HG03439 (cell line): ENCODE results near the gene OSTM1.

Experiments used
- ATAC-seq: cut with Tn5 transposase; IDR thresholded peaks from one replicate; pipeline ENCODE4 v1.9.1; 2021; ENCODE audit warnings: mild to moderate bottlenecking, moderate library complexity; ENCODE audit not compliant: unreplicated experiment

OSTM1 gene, protein sequence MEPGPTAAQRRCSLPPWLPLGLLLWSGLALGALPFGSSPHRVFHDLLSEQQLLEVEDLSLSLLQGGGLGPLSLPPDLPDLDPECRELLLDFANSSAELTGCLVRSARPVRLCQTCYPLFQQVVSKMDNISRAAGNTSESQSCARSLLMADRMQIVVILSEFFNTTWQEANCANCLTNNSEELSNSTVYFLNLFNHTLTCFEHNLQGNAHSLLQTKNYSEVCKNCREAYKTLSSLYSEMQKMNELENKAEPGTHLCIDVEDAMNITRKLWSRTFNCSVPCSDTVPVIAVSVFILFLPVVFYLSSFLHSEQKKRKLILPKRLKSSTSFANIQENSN

DNA sequence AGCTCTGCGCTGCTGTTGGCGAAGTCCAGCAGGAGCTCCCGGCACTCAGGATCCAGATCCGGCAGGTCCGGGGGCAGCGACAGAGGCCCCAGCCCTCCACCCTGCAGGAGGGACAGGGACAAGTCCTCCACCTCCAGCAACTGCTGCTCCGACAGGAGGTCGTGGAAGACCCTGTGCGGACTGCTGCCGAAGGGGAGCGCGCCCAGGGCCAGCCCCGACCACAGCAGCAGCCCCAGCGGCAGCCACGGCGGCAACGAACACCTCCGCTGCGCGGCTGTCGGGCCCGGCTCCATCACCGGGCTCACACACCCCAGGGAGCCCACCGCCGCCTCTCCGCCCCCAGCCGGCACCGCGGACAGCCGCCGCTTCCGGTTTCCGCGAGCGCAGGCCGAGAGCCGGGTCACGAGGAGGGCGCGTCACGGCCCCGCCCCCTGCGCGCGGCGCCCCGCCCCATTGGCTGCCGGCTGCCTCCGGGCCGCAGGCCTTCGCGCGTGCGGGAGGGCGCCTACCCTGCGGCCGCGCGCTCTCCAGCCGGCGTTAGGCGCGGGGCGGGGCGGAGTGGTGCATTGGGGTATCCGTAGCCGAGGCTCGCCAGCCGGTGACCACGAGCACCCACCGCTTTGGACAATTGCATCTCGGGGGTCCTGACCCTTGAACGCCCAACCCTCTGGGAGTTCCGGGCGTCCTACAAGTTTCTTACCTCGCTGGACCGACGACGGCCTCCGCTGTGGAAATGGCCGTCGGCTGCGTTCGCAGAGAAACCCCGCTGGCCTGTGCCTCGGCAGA lies at the start of gene OSTM1:
Gene OSTM1, minus strand, starts transcription at position 383 of the 786 bp plus-strand sequence. Its CDS starts 90 bp downstream, at position 293.
- peak; percentile 97 for ATAC-seq

DNA sequence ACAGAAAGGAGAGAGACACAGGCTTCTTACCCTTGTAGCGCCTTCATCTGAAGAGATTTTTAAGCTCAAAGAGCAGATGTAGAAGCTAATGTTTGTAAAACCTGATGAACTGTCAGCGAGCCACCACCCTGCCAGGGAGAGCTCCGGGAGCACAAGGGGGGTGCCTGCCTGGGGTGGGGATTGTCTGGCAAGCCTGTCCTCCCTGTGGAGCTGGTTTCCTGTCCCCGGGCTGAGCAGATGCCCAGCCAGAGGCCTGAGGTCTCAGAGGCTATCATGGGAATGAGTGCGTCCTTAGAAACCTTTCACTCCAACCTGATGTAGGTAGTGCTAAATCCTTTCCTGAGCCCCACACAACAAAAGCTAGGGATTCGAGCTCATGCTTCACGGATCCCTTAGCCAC lies 49.4 kb upstream of the OSTM1 start:
- ATAC-seq = no peak

DNA sequence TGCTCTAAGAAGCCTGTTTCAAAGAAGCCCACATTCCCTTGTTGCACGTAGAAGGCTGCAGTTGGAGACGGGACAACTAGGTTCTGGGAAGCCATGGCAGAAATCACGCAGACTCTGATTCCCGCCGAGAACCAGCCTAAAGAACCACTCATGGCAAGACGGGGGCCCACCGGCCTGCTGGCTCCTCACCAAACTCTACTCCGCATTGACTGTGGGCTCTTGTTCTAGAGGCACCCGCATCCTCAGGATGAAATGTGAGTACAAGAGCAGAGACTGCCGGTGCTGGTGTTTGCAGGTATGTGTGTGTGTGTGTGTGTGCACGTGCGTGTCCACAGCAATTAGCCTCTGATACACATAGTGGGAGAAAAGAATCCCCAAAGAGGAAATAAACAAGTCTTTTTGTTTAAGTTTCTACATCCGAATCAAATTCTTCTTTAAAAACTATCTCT lies 49.0 kb upstream of the OSTM1 start:
- no peak for ATAC-seq

DNA sequence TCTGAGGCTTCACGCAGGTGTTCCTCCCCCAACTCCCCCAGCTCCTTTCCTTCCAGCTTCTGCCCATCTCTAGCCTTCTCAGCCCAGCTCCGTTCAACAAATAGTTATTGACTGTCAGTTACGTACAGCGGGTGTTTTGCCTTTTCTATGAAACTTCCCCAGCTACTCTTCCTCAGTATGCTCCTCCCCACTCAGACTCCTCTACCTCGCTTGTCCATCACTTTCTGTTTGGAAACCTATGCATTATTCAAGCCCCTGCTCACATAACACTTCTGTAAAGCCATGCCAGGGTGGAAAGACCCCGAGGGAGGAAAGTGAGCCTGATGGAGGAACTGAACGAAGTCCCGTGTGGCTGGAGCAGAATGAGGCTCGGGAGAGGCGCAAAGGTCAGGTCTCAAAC lies 47.1 kb upstream of the OSTM1 start:
- no peak for ATAC-seq

DNA sequence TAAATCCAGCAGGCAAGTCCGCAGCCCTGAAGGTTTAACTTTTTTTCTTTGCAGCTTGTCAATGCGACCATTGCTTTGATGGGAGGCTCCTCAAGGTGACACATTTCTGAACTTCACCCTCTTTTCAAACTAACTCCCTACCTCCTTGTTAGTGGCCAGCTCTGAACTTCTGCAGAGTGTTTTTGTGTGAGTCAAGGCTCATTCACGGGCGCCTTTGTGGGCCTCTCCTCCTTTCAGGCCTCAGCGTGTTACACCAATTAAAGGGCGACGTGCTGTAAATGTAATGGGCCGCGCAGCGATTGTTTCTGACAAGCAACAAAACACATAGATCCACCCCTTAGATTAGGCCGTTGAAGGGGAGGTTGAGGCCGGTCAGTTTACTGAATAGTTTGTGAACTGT lies 45.8 kb upstream of the OSTM1 start:
- no peak for ATAC-seq

DNA sequence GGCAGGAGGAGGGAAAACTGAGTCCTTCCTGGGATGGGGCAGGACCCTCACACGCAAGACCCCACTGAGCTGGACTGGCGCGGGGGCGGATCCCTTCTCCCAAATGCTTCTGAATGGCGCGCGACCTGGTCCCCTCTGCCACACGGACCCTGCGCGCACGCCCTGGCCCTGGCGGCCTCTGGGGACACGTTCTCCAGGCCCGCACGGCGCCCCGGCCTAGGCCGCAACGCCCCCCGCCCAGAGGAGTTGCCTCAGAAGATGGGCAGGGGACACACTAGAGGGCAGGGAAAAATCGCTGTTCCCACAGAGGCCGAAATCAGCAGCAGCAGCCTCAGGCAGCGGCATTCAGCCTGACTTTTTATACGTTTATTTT lies 45.2 kb upstream of the OSTM1 start:
- ATAC-seq = no peak

DNA sequence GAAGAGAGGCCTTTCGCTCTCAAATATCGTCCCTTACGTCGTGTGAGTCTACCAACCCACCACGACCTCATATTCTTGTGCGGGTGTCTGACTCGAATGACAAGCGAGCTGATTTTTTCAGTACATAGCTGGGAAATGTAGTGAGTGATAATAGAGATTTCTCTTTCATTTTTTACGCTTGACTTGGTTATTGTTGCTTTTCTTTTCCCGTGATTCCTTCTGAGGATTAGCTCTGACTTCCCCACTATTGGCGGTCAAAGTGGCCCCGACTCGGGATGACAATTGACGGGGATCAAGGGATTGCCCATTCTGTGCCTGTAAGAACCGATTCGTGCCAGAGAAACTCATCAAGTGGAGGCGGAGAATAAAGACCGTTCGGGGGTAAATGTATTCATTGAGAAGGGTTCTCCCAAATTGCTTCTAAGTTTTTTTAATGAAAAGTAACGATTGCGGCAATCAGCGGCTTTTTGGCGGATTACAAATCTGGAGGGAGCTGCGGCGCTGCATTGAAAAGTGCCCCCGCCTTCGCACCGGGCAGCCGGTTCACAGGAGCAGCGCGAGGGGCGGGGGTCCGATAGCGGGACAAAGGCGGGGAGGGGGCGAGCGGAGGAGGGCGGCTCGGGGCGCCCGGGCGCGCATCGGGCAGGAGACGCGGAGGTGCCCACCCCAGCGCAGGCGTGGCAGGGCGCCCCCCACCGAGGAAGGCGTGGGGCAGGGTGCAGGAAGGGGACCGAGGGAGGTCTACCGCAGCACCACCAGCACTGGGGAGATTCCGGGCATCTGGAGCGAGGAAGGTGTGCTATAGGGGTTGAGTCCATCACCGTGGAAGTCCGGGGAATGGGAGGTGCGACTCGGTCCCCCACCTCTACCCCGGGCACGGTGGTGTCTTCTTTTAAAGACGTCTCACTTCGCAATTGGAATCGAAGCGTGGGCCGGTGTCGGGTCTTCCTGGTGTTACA lies 44.5 kb upstream of the OSTM1 start:
- ATAC-seq = no peak

DNA sequence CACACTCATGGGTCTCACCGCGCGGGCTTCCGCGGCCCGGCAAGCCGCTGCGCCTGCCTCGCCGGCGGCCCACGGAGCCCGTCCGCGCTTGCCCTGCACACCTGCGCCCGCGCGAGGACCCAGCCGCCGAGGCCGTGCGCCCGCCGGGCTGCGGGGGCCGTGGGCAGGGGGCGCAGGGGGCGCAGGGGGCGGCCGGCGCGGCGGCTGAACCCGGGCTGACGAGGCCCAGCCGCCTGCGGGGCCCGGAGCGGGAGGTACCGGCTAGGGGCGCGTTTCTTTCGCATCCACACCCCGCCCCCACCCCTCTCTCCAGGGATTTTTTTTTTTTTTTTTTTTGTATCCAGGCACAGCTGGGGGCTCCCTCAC lies 43.8 kb upstream of the OSTM1 start:
- ATAC-seq = no peak

DNA sequence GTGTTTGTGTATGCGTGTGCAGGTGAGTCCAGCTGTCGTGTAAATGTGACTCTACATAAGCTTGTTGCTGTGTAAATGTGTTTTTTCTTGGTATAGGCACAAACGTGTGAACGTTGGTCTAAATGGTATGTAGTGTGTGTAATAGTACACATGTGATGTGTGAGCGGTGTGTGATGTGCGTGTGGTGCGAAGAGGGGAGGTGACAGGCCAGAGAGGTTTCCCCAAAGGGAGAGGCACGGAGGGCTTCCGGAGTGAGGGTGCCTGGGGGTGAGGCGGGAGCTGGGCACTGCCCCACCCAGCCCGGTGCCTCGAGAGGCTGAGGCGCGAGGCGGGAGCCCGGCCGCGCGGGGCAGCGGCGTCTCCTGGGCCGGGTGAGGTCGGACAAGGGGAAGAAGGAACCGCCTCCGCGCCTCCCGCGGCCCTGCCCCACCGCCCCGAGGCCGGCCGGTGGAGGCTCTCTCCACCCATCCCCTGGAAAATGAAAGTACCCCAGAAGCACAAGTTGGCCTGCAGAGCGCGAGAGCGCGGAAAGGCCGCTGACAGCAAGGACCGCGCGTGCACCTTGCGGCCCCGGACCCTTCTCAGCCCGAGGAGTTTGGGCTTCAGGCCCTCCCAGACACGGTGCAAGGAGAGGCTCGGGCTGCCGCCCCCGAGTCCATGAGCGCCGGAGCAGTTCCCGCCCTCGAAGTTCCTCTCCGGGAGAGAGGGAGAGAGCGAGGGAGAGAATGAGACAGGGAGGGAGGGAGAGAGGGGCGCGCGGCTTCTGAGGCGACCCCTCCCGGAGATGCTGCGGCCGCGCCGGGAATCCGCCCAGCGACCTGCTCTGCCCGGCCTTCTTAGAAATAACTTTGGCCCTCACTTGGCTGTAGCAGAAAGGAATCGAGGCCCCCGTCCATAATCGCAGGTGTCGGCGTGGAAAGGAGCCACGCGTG lies 43.2 kb upstream of the OSTM1 start:
- no peak for ATAC-seq

DNA sequence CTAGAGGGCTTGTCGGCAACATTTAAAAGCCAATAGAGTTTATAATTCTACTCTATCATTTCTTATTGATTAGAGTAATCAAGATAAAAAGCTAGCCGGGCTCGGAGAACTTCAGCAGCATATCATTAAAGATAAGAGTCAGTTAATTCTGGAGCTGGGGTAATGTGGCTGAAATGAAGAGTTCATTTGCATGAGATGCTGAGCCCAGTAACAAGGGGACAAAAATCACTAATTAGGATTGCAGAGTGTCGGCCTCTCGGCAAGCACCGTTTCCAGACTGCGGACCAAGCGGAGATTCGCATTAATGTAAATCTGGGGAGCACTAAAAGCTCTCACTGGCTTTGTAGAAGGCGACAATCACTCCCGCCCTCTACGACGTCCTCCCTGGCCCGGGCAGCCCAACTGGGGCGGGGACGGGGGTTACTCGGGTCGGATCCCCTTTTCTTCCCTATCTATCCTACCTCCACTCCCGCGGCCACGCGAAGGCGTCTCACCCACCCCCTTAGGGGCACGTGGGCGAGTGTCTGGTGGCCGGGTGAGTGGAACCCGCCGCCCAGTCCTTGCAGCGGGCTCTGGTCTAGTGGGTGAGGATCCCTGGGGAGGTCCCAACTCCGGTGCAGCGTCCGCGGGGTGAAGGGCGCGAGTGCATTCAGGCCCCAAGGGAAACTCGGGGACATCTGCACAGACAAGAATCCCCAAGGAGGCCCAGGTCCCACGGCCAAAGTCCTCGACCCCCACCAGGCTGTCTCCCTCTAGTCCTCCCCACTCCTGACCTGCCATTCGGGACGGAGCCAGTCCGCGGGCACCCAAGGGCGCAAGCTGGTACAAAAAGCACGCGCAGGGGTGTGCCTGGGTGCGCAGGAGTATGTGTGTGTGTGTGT lies 42.2 kb upstream of the OSTM1 start:
- ATAC-seq = no peak

DNA sequence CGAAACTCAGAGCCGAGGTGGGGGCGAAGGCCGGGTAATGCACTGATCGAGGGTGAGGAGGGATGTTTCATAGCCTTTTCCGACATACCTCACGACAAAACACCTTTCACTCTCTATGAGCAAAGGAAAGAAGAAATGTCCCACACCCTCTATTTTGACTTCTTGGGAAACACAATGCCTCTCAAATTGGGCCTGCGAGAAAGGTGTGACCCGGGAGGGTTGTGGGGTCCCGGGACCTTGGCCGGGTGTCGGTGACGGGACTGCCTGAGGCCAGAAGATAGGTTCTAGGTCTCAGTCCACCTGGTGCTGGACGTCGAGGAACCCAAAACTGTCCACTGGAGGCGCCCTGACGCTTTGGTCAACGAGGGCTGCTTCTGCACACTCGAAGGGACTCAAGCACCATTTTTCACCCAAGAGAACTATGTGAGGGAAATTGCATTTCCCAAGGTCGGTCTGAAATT lies 41.1 kb upstream of the OSTM1 start:
- ATAC-seq = no peak

DNA sequence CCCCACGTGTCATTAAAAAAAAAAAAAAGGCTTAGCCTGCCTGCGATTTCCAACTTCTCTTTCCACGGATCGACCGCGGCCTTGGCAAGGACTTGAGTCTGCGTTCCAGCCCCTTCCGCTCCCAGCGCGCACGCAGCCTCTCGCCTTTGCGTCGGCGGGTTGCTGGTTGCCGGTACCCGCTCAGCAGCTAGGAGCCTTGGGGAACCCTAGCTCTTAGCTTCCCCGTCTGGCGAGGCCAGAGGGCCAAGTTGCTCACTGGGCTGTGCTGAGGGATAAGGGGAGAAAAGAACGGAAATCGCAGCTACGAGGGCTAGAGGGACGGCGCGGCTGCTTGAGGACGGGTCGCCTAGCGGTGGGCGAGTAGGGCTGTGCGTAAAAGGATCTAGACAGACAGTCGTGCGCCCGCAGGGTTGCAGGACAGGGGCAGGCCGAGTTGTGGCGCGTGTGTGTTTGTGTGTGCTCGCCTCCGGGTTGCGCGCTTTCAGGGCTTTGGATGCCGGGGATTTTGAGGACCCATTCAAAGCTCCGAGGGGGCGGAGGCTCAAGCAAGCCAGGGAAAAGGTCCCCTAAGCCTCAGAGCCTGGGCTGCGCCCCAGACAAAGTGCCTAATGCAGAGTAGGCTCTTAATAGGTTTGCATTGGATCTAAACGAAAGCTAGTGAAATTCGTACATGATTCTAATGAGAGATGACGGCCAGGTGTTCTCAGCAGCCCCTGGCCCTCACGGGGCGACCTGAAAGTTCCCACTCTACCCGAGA lies 40.5 kb upstream of the OSTM1 start:
- no peak for ATAC-seq

DNA sequence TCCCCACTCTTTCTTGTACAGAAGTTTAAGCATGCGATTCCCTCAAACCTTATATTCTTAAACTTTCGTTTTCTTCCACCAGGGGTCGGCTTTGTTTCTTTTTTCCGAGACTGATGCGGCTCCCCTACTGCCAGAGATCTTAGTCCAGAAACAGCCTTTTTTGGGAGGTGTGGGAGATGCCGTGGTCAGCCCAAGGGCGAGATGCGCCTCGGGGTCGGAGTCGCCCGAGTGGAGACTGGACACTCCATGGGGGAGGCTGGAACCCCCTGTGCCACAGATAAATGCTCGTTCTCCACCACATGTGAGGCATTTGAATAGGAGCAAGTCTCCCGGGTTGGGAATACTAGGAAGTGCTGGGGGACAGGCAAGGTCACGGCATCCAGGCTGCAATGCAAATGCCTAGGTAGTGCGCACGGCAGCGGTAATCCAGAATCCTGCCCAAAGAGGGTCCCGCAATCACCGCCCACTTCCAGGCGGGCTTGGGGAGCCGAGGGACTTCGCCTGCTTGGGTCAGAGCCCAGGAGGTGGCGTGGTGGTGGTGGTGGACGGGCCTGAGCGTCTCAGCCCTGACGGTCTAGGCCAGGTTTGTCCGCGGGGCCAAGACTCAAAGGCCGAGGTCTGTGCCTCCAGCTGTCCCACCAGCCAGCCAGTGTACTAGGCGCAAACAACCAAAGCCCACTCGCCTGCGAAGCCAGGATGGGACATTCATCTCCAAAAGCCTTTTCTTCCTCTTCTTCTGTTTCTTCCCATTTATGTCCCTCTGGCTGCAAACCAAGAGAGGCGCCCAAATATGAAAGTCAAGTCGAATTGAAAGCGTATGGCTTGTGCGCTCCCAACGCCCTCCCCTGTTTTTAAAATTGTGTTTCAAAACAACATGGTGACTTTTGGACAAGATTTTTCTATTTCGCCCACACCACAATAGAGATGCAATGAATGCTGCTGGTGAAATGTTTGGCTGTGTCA lies 39.3 kb upstream of the OSTM1 start:
- ATAC-seq = no peak

DNA sequence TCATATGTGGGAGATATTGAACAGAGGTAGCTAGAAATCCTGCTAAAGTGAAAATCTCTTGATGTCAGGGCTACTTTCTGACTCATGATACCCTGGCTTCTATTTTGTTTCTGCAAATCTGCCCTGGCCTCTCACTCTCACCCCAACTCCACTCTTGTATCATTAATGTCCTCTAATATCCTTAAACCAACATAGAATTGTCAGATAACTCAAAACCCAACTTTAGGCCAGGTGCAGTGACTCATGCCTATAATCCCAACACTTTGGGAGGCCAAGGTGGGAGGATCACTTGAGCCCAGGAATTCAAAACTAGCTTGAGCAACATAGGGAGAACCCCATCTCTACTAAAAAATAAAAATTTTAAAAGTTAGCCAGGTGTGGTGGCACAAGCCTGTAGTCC lies 33.8 kb upstream of the OSTM1 start:
- ATAC-seq = no peak

DNA sequence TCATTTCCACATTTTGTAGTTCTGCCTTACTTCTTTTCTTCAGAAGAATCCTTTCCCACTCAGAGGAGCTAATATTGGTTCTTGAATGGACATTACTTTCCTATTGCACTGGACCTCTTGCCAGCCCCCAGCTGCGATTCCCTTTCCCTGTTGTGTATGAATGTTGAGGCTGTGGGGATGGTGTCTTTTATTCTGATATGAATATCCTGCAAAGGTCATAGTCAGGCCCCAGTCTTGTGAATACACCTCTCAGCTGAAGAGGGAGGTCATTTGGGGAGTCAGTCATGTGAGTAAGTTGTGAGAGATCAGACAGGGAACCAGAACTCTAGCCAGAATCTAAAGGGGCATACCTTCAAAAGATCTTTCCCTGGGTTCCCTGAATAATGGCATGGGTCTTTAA lies 32.6 kb upstream of the OSTM1 start:
- no peak for ATAC-seq

DNA sequence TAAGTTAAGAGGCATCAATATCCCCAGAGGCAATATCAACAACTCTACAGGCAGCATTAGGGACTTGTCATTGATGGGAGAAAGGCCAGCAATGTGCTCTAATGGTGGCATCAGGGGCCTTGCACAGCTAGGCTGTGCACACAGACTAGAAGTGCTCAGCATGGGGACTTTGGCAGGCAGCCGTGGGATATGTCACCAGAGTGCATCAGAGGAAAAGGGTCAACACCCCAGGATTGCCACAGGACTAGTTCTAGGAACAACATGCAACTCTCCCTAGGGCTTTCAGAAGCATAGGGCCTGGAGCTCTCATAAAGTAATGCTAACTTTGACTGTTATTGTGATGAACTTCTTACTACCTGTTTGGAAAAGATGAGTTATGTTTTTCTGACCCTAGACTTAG lies 32.2 kb upstream of the OSTM1 start:
- no peak for ATAC-seq

DNA sequence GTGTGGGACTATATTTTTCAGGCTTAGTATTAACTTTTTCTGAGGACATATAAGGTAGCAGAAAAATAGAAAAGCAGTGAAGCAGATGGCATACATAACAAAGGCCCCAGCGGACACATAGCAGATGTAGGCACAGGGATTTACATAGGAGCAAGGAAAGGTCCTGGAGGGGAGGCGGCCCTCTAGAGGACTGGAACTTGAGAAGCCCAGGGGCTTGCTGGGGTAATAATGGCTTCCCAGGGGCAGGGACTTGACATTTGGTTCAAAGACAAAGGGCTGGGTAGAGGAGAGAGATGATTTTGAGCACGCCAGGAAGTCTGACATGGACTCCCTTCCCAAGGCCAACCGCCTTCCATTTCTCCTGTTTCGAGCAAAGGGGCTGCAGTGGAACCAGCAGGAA lies 31.7 kb upstream of the OSTM1 start:
- no peak for ATAC-seq
